ENCODE data around the gene ZIM2.
A peak's percentile ranks its signal among the peaks of the same experiment; 100 is the strongest.

Gene ZIM2

DNA sequence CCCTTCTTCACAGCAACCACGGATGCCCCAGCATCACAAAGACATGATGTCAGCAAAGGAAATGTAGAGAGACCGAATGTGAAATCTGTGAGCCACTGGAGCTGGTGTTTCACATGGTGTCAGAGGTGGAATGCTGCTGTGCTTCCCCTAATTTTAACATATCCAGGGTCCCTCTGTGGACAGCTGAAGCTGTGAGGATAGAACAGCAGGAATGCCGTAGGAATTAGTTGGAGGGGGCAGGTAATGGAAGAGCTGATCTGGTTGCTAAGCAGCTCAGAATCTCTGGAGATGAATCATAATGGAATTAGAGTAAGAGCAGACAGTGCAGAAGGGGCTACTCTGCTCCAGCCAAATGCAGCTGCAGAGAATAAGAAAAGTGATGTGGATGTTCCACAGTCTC is 100.0 kb downstream of the ZIM2 start:
- TF ChIP-seq, protein P1, sequence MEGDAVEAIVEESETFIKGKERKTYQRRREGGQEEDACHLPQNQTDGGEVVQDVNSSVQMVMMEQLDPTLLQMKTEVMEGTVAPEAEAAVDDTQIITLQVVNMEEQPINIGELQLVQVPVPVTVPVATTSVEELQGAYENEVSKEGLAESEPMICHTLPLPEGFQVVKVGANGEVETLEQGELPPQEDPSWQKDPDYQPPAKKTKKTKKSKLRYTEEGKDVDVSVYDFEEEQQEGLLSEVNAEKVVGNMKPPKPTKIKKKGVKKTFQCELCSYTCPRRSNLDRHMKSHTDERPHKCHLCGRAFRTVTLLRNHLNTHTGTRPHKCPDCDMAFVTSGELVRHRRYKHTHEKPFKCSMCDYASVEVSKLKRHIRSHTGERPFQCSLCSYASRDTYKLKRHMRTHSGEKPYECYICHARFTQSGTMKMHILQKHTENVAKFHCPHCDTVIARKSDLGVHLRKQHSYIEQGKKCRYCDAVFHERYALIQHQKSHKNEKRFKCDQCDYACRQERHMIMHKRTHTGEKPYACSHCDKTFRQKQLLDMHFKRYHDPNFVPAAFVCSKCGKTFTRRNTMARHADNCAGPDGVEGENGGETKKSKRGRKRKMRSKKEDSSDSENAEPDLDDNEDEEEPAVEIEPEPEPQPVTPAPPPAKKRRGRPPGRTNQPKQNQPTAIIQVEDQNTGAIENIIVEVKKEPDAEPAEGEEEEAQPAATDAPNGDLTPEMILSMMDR (IDR thresholded peaks at IDR 0.05; ENCODE audit: insufficient read depth, low read depth, low read length, missing control alignments) = no peak
- no peak overlapping the region for H3K4me3 ChIP-seq (ENCODE audit: low read length)

DNA sequence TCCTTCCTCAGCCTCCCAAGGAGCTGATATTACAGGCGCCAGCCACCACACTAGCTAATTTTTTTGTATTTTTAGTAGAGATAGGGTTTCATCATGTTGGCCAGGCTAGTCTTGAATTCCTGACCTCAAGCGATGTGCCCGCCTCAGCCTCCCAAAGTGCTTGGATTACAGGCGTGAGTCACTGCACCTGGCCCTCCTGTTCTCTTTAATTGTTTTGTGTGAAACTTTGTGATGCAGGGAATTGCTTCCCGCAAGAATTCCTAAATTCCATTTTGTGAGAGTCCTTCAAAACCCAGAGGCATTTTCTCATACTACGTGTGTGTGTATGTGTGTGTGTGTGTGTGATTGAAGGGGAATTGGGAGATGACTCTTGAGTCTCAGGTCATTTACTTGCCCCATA is 104.0 kb downstream of the ZIM2 start:
- no peak overlapping the region for H3K4me3 ChIP-seq (ENCODE audit: low read length)
- TF ChIP-seq, protein P1 (IDR thresholded peaks at IDR 0.05; ENCODE audit: insufficient read depth, low read depth, low read length, missing control alignments) = no peak
- no peak for DNase-seq (ENCODE audit: low read depth)

More for the DNA sequence above, 100.0 kb downstream of the ZIM2 start:
- DNase-seq (ENCODE audit: low read depth) = no peak

DNA sequence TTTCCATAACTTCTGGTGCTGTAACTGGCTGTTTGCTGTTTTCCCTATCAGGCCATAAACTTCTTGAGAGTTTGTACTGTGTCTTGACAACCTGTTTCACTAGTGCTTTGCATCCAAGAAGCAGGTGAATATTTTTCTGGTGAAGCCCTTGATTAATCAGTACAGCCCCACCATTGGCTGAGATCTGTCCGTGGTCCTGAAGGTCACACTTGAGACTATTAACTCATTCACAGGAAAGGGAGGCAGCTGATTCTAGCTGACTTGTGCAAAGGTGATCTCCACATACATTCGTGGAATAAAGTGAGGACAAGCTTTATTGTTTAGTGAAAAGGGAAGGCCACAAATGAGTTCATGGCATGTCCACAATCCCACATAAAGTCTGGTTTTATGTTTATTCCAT is 107.5 kb downstream of the ZIM2 start:
- H3K4me3 ChIP-seq (ENCODE audit: low read length) = no peak overlapping the region
- no peak for DNase-seq (ENCODE audit: low read depth)

DNA sequence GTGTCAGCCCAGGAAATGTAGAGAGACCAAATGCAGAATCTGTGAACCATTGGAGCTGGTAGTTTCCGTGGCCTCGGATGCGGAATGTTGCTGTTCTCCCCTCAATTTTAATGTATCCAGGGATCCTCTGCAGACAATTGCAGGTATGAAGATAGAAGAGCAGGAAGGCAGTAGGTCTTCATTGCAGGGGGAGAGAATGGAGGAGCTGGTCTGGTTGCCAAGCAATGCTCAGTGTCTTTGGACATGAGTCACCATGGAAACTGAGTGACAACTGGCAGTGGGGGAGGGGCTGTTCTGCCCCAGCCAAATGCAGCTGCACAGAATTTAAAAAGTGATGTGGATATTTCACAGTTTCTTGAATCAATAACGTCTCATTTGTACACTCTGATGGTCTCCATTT is 112.8 kb downstream of the ZIM2 start:
- no peak for DNase-seq (ENCODE audit: low read depth)
- H3K4me3 ChIP-seq (ENCODE audit: low read length) = no peak overlapping the region
- TF ChIP-seq, protein P1 (IDR thresholded peaks at IDR 0.05; ENCODE audit: insufficient read depth, low read depth, low read length, missing control alignments) = no peak

More for the DNA sequence above, 107.5 kb downstream of the ZIM2 start:
- TF ChIP-seq, protein P1 (IDR thresholded peaks at IDR 0.05; ENCODE audit: insufficient read depth, low read depth, low read length, missing control alignments) = no peak

DNA sequence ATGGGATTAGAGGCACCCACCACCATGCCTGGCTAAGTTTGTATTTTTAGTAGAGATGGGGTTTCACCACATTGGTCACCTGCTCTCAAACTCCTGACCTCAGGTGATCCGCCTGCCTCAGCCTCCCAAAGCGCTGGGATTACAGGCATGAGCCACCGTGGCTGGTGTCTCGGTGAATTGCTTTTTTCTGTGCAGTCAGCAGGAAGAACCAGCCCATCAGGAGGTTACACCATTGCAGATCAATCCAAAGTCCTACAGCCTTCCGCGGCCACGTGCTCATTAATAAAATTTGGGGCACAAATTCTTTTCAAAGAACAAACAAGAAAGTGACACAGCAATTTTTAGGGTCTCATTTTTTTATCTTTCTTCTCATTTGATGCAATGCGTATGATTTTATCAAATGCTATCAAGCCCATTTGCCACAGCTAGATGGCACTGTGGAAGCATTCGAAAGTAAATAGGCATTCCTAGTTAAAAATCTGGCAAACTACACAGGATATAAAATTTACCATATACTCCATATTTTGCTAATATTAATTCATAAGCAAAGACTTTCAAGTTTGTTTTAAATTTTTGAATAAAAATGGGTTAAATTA is 114.6 kb downstream of the ZIM2 start:
- no peak overlapping the region for H3K4me3 ChIP-seq (ENCODE audit: low read length)
- DNase-seq (ENCODE audit: low read depth) = no peak
- TF ChIP-seq, protein P1 (IDR thresholded peaks at IDR 0.05; ENCODE audit: insufficient read depth, low read depth, low read length, missing control alignments) = peak; percentile 28

Measured in epithelial cell of esophagus (primary cell).